Mononuclear cell (primary cell): ENCODE data around the gene BACE2. TPM values are rescaled to one million over a fixed set of nuclear protein-coding genes. Genes with fewer than 3 reads are reported as not detected.

ENCODE experiments used
- H3K27me3 ChIP-seq: 2 replicates; pipeline ENCODE4 v1.6.0; 2011; ENCODE audit warnings: low read length, control low read depth; ENCODE audit not compliant: insufficient read depth
- H3K4me1 ChIP-seq: 2 replicates; pipeline ENCODE4 v1.5.1; 2011; ENCODE audit warnings: mild to moderate bottlenecking, low read length, control low read depth; ENCODE audit not compliant: insufficient read depth
- H3K4me3 ChIP-seq: 2 replicates; pipeline ENCODE4 v1.5.1; 2011; ENCODE audit warnings: mild to moderate bottlenecking, low read length, moderate library complexity
- H3K9me3 ChIP-seq: 2 replicates; pipeline ENCODE4 v1.5.1; 2011; ENCODE audit warnings: low read depth, mild to moderate bottlenecking, control low read depth, low read length
- total RNA-seq: library from RNA; depleted of rRNA; stranded (reverse); fragments of >200 nt; gene quantifications from one replicate; pipeline ENCODE4 v1.2.3, GENCODE V29; 2012

BACE2 gene
- total RNA-seq, 1 donor, result 2.3 TPM

DNA sequence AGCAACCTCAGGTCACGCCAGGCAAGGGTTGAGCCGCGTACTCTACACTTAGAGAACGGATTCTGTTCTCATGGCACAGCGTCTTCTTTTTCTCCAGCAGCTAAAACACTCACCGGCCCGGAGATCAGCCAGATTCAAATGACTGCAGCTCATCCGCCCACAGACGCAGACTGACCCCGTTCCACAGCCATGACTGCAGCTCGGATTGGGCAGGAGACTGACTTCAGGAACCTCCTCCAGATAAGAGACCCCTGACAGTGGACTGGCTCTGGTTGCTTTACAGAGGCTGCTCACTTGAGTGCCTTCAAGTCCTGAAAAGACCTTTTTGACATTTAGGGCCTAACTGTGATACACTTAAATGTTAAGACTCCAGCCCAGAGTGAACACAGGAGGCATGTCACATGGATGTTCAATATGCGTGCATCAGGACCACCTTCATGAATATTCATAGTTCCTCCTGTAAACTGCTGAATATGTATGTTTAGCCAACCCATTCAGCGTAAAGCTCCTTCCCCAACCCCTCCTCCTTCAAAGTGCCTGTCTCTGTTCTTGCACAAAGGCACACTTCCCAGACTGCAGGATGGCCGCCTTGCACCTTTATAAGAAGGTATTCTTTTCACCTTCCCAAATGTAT is 42.6 kb downstream of the BACE2 start:
- no peaks in the 10 kb centered on the region for H3K4me1 ChIP-seq
- no peaks in the 10 kb centered on the region for H3K27me3 ChIP-seq
- H3K4me3 ChIP-seq, result no peak overlapping the region
- no peaks in the 10 kb centered on the region for H3K9me3 ChIP-seq

DNA sequence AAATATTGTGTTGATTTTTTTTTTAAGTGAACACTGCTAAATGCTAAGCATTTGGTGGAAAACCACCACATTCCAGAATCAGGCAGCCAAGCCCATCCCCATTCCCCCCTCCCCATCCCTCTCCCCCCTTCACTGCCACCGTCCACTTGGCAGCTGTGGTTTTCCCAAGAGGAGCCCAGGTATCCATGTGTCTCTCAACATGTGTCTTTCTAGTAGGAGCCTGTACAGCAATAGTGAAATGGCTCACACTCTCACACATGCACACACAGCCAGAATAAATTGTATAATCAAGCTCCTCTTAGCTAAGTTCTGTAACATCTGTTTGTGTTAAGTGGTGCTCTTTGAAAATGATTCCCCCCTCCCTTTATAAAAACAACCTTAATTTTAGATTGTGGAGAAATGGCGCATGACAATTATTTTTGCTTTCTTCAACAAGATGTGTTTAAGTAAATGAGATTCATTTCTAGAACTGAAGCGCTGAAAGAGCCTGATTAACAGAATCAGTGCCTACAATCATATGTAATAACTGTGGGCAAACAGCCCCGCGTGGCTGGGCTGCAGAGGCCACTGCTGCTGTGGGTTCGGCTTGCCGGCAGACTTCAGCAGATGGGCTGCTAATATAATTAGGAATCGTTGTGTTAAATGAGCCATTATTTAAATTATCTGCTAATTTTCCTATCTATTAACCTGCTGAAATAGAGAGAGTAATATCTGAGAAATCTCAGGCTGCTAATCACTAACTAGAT is 43.3 kb downstream of the BACE2 start:
- Histone ChIP-seq H3K4me1 (no peaks in the 10 kb centered on the region), H3K4me3 (no peak overlapping the region), H3K9me3 (no peaks in the 10 kb centered on the region), H3K27me3 (no peaks in the 10 kb centered on the region)

DNA sequence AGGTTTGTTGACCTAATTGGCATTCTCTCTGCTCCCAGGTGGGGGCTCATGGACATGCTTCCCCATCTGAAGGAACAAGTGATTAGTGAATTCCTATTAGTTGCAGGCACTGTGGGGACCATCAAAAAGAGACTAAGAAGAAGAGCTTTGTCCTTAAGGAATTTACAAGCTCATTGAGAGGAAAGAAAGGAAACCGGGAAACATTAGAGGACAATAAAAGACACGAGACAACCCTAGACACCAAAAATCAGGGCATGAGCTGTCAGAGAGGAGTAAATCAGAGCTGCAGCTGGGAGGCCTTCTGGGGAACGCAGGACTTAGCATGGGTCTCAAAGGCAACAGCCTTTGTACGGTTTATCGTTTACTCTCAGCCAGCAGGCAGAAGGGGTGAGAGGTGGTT is 45.1 kb downstream of the BACE2 start:
- no peaks in the 10 kb centered on the region for H3K27me3 ChIP-seq
- no peaks in the 10 kb centered on the region for H3K4me1 ChIP-seq
- no peak overlapping the region for H3K4me3 ChIP-seq
- no peaks in the 10 kb centered on the region for H3K9me3 ChIP-seq

DNA sequence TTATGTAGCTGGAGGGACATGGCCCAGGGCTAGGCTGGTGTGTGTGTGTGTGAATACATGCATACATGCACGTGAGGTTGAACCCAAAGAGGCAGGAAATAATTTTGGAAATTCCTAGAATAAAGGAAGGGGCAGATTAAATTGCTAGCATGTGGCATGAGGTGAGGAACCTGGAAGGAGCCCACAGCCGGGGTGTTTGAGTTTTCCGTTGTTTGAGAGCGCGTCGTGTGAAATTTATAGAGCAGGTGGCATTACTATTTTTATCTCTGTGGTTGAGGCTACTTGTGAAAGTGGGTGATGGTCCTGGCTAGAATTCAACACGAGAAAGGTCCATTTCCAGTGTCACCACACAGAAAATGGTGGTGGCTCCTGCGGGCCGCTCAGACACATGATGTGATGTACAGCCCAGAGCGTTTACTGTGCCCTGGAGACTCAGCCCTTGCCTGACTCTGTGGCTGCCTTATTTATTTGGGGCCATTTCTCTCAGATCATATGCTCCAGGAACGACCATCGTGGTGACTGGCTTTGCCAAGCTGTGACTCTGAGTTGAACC is 48.0 kb downstream of the BACE2 start:
- Histone ChIP-seq H3K9me3 (no peaks in the 10 kb centered on the region), H3K4me1 (no peaks in the 10 kb centered on the region), H3K27me3 (no peaks in the 10 kb centered on the region), H3K4me3 (no peak overlapping the region)

DNA sequence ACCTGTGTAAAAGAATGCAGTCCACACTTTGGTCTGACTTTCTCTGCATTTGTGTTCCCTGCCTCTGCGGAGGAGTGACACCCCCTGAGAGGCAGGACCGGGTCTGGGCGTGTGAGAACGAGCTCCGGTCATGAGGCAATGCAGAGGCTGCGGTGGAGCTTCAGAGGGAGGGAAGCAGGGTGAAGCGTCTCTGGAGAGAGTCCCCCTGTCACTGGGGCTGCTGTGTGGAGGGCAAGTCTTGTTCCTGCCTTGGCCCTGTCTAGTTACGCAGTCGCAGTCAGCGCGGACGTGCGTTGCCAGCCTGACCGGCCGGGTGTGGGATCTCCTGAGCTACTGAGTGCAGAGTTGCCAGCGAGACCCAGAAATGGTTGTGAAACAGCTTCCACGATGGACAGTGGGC is 48.5 kb downstream of the BACE2 start:
- Histone ChIP-seq H3K4me3 (no peak overlapping the region), H3K9me3 (no peaks in the 10 kb centered on the region), H3K27me3 (no peaks in the 10 kb centered on the region), H3K4me1 (no peaks in the 10 kb centered on the region)

DNA sequence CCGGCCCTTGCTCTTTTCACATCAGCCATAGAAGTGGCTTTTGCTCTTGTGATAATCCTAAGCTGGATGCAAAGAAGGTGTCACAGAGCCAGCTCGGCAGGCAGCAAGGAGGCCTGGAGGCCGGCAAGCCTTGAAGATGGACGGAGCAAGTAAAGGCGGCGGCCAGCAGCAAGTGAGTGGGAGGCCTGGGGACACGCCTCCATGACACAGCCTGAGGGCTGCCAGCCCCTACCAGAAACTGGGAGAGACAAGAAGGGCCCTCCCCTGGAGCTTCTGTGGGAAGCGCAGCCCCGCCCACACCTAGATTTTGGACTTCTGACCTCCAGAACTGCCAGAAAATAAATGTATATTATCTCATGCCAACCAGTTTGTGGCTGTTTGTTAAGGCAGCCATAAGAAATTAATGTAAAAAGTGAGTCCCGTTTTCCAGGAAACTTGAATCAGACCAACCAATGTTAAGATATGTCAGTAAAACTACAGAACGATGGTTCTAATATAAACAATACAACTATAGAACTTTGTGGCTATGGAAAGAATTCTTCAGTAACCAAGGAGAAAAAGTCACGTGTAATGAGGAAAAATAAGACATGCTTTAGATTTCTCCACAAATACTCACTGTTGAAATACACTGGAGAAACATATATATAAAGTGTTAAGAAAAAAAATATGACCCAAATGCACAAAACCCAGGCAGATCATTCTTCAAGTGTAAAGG is 49.9 kb downstream of the BACE2 start:
- no peaks in the 10 kb centered on the region for H3K9me3 ChIP-seq

DNA sequence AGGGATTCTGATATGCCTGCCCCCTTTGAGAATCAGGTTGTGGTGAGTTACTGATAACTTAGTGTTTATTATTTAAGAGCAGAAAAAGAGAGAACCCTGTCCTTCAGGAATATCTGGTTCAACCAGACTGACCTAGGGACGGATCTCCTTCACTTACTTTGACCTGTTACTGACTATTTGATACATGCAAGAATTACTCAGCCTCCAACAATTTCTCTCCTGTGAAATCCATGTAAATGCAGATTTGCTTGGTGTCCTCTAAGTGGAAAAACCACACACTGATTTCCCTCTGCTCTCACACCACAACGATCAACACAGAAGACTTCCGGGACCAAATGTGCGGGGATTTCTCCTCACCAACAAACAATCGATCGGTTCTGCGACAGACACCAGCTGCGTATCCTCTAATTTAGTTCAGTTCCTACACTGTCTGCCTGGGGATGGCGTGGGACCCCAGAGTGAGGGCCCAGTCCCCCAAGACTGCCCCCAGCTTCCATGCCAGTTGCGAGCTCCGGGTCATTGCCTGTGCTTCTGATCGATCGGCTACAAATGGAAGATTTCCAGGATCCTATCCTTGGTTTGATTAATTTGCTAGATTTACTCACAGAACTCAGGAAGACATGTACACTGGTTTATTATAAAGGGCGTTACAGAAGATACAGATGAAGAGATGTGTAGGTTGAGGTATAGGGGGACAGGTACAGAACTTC is 51.7 kb downstream of the BACE2 start:
- no peaks in the 10 kb centered on the region for H3K27me3 ChIP-seq
- H3K4me1 ChIP-seq, result no peaks in the 10 kb centered on the region
- no peak overlapping the region for H3K4me3 ChIP-seq
- no peaks in the 10 kb centered on the region for H3K9me3 ChIP-seq

More for the DNA sequence above, 49.9 kb downstream of the BACE2 start:
- no peak overlapping the region for H3K4me3 ChIP-seq
- H3K4me1 ChIP-seq, result no peaks in the 10 kb centered on the region
- no peaks in the 10 kb centered on the region for H3K27me3 ChIP-seq

DNA sequence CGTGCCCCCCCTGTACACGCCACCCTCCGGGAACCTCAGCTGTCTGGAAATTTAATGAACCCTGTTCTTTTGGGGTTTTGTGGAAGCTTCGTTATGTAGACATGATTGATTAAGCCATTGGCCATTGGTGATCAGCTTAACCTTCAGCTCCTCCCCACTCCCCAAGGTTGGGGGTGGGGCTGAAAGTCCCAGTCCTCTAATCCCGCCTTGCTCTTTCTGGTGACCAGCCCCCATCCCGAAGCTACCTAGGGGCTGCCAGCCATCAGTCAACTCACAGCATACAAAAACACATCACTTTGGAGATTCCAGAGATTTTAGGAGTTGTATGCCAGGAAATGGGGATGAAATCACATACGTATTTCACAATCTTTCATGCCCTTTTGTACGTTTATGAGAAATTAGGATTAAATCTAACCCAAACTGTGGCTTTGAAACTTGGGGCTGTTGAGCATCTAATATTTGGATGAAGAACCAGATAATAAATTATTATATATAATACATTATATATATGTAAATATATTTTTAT is 52.3 kb downstream of the BACE2 start:
- Histone ChIP-seq H3K27me3 (no peaks in the 10 kb centered on the region), H3K4me1 (no peaks in the 10 kb centered on the region), H3K4me3 (no peak overlapping the region), H3K9me3 (no peaks in the 10 kb centered on the region)

DNA sequence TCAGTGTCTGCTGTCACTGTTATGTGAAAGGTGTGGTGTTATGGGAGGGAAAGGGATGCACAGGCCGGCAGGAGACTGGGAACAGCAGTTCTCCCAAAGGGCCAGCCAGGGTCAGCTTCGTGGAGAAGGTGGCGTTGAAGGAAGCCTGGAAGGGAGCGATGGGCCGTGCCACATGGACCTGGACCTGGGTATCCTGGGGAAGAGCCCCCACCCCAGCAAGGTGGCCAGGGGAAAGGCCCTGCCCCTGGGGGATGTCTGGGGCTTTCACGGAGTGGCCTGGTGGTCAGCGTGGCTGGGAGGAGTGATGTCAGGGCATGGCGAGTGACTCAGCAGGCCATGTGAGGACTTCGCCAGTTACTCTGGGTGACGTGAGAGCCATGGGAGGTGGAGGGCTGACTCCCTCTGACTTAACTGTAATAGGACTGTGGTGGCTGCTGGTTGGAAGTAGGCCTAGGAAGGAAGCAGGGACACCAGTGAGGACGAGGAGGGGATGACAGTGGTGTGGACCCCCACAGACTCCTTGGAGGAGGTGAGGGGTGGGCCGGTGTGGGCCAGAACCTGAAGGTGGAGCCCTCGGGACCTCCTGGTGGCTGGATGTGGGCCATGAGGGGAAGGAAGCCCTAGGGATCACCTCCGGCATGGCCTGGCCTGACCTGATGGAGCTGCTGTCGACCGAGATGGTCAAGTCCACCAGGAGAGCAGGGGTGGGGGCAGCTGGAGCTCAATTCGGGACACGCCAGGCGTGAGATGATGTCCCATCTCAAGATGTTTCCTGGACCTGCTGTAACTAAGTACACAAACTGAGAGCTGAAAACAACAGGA is 54.5 kb downstream of the BACE2 start:
- Histone ChIP-seq H3K4me1 (no peaks in the 10 kb centered on the region), H3K4me3 (no peak overlapping the region), H3K9me3 (no peaks in the 10 kb centered on the region), H3K27me3 (no peaks in the 10 kb centered on the region)

DNA sequence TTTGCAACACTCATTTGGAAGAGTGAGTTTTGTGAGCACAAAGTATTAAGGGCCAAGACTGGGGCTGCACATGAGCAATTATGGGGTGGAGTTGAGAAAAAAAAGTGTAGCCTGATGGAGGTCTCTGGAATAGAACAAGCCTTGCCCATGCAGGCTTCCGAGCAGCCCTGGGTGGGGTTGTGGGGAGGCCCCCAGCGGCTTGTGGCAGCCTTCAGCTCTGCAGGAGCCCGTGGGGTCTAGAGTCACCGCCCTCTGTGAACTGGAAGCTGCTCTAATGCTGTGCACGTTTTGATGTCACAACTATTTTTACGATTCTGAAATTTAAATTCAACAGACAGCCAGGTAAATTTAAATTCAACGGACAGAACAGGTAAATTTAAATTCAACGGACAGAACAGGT is 58.9 kb downstream of the BACE2 start:
- no peaks in the 10 kb centered on the region for H3K27me3 ChIP-seq
- H3K4me3 ChIP-seq, result no peak overlapping the region
- H3K9me3 ChIP-seq, result no peaks in the 10 kb centered on the region
- H3K4me1 ChIP-seq, result peaks cover 15% of the 10 kb centered on the region

DNA sequence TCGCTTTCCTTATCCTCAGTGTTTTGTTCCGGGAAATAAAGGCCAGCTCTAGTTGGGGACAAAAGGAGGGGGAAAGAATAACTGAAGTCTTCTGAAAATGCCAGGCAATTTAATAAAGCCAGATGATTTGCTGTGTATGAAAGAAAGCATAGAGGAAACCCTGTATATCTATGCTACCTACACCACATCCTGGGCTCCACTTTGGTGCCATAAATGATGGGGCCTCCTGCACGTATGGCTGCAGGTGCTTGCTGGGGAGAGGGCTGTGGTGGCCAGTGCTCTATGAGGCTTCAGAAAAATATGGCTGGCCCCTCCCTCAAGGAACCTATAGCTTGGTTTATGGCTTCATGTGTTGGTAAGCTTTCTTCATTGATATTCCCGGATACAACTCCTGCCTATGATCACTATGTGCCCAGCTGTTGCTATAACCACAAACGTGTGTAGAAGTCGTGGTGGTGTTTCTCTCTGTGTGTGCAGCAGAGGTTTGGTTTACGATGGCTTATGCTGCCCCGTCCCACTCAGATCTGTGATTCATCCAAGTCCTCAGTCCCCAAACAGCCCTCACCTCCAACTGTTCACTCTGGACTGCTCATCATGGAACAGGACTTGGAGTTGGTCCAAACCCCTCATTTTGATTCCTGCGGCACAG is 59.5 kb downstream of the BACE2 start:
- H3K4me1 ChIP-seq, result peaks cover 15% of the 10 kb centered on the region
- no peaks in the 10 kb centered on the region for H3K9me3 ChIP-seq
- H3K27me3 ChIP-seq, result no peaks in the 10 kb centered on the region
- no peak overlapping the region for H3K4me3 ChIP-seq

DNA sequence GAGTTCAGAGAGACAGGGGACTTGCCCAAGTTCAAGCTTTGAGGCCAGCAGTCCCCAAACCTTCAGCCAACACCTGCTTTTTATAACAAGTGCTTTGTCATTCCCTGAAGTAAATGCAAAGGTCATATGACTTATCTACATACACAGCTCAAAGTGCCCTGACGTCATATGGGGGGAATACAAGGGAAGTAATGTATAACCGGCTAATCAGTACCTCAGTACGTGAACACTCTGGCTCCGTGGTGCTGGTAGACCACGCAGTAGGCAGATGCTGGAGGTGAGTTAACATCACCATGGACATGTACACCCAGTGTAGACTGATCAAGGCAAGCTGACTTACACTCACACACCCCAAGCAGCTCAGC is 60.0 kb downstream of the BACE2 start:
- Histone ChIP-seq H3K4me1 (peaks cover 15% of the 10 kb centered on the region), H3K27me3 (no peaks in the 10 kb centered on the region), H3K4me3 (no peak overlapping the region), H3K9me3 (no peaks in the 10 kb centered on the region)

DNA sequence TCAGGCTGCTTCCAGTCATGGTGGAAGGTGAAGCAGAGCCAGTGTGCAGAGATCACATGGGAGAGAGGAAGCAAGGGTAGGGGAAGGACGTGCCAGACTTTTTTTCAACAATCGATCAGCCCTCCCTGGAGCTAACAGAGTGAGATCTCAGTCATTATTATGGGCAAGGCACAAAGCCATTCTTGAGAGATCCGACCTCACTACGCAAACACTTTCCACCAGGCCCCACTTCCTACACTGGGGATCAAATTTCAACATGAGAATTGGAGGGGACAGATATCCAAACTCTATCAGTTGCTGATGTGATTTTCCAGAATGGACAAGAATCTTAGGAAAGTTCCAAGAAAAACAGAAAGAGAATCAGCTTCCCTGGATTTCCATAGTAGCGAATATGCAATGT is 60.5 kb downstream of the BACE2 start:
- Histone ChIP-seq H3K4me3 (no peak overlapping the region), H3K9me3 (no peaks in the 10 kb centered on the region), H3K4me1 (peaks cover 15% of the 10 kb centered on the region), H3K27me3 (no peaks in the 10 kb centered on the region)

DNA sequence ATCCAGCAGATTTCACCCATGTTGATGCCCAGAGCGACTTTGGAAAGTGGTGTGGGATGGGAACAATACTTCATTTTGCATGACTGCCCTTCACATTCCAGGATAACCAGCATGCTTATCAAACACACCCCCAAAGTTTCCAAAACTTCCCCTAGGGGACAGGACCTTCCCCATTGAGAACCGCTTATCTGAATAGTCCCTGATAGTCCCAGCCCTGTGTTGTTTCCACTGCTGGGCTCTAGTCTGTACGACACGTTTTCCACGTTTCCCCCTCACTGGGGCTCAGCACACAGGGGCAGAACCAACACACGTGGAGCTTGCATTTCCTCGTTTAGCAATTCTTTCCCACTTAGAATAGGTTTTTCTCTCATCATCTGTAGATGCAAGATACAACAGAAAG is 61.0 kb downstream of the BACE2 start:
- peaks cover 15% of the 10 kb centered on the region for H3K4me1 ChIP-seq
- H3K27me3 ChIP-seq, result no peaks in the 10 kb centered on the region
- H3K4me3 ChIP-seq, result no peak overlapping the region
- H3K9me3 ChIP-seq, result no peaks in the 10 kb centered on the region
